GM12872 (cell line): ENCODE data around the gene ARL6IP4.

ENCODE experiments used
- CTCF ChIP-seq: IDR thresholded peaks from 3 replicates; pipeline ENCODE4 v1.5.1; 2011; ENCODE audit warnings: low read depth, mild to moderate bottlenecking, low read length, moderate library complexity; ENCODE audit not compliant: insufficient read depth

Gene ARL6IP4

GRCh38 chr12:122965851-122966742, 14.4 kb upstream of the ARL6IP4 start, which contains the start of gene ABCB9:
TSS of gene ABCB9 (minus strand) at chr12:122966463. CDS start at chr12:122960235, 6,228 bp downstream.
- TF ChIP-seq CTCF = no peak

DNA sequence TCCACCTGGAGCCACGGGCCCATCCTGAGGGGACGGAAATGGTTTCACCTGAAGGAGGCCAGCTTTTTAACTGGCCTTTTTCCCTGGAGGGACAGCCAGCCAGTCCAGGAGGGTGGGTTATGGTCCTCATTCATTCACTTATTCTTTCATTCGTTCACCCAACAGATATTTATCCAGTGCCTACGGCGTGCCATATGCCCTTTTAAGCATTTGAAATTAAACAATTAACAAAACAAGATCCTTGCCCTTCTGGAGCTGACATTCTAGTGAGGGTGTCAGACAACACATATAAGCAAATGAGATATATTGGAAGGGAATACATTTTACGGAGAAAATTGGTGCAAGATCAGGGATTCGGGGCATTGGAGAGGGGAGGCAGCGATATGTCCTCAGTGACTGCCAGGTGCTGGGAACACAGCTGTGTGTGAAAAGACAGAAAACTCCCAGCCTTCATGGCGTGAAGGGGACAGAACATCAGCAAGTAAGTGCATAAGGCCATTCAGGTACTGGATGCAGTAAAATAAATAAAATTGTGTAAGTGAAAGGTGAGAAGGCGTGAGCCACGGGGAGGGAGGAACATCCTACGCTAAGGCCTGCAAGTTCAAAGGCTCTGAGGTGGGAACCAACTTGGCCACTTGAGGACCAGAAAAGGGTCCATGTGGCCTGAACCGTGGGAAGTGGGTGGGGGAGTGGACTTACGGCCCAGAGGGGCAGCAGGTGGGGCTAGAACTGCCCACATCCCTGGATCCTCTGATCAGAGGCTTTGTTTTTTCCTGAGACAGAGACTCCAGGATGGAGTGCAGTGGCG, 13.5 kb upstream of the ARL6IP4 start:
- no peak for TF ChIP-seq CTCF

DNA sequence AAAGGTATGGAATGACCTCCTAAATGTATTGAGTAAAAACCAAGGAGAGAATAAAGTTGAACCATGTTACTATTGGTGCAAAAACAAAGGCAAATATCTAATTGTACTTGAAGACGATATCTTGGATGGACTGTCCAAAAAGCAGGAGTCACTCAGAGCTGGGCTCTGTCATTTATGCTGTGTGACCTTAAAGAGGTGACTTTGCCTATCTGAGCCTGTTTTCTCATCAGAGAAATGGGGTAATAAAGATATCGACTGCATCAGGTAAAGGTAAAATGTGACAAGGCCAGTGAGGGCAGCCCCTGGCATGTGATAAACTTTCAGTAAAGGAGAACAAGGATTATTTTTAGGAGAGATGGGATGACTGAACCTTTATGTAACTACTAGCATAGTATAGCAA, 12.4 kb upstream of the ARL6IP4 start:
- no peak for TF ChIP-seq CTCF

- TF ChIP-seq CTCF = no peak
Measured at GRCh38 chr12:122969676-122970075, 10.8 kb upstream of the ARL6IP4 start.

DNA sequence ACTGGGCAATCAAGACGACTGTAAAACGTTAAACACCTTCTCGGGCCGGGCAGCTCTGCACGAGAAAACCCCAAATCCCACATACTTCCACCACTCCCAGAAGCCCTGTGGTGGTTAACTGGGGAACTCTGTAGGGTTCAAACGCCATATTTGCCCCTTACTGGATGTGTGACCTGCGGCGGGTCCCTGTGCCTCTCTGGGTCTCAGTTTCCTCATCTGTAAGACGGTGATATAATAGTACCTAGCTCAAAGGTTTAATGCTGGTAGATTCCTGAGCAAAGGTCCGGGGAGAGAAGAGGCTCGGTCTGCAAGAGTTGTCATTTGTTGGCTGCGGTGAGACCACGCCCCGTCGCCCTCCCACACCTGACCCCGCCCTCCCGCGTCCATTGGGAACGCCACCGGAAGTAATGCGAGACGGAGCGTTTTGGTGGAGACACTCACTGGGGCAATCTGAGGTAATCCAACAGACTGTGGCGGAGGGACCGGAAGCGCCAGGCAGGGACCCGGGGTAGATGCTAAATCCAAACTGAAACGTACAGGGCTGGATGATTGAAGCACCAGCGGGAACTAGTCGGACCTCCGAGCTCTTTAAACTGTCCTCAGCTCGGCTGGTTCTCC, 6.1 kb upstream of the ARL6IP4 start:
- TF ChIP-seq CTCF = no peak

DNA sequence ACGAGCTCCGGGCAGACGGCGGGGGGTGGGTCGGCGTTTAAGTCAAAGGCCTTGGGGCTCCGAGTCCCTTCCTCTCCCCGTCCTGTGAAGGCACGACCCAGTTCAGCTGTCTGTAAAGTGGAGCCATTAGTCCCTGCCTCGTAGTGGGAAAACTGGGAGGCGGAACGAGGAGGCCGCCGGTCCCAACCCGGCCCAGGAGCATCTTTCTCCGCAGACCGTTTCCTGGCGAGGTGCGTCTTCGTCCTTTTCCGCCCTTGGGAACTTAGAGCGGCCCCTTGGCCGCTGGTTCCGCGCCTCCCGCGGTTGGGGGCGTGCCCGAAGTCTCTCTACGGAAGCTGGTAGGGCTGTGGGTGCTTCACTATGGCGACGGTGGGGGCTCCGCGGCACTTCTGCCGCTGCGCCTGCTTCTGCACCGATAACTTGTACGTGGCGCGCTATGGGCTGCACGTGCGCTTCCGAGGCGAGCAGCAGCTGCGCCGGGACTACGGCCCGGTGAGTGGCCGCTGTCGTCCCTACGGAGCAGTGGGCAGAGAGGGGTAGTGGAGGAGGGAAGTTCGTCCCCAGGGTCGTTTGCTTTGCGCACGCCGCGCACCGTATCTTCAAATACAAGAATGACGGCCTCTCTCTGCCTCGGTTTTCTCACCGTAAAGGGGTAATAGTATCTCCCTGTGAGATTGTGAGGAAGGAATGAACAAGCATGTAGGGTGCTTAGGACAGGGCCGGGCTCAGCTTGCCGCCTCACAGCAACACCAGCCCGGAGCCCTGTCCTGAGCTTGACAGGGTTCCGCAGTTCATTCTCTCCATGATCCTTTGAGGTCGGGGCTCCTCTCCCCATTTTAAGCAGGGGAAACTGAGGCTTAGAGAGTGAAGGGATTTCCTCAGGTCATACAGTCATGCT, 5.3 kb upstream of the ARL6IP4 start, which contains the start of gene OGFOD2:
OGFOD2 (plus strand) TSS at position 353 of the 898 bp plus-strand sequence; CDS start at position 361, 8 bp downstream.
- TF ChIP-seq CTCF = no peak
